ENCODE measurements around the gene BAHCC1. TPM values are rescaled to one million over a fixed set of nuclear protein-coding genes. Genes with fewer than 3 reads are reported as not detected.

BAHCC1 gene
- total RNA-seq, 1 experiment from 2014 or later, result 3.1 TPM

DNA sequence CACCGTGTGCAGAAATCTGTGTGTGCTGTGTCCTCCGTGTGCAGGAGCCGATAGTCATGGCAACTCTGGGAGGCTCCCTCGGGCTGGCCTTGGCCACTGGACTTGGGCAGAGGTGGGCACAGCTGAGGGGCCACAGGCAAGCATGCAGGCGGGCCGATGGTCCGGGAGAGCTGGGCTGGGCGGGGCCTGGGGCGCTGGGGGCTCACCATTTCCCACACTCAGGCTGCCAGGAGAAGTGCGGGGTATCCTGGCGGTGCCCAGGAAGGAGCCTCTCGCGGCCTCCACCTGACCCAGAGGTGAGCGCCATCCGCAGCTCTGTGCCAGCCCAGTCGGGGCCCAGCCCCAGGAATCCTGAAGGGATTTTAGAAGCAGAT, 28.4 kb downstream of the BAHCC1 start:
- H3K23ac ChIP-seq (ENCODE audit: insufficient read length, low read depth, low read length), result no peak overlapping the region
- H2BK120ac ChIP-seq (ENCODE audit: low read depth, low read length, poor library complexity, severe bottlenecking), result no peak overlapping the region
- H2BK20ac ChIP-seq (ENCODE audit: low read depth, low read length, poor library complexity, severe bottlenecking), result no peak overlapping the region
- Mint-ChIP-seq H3K9me3 (no peaks in the 10 kb centered on the region), H3K27me3 (ENCODE audit: low read depth) (no peaks in the 10 kb centered on the region; the same call in 1 of the 2 replicates), H3K4me3 (no peak overlapping the region), H3K27ac (no peak overlapping the region), H3K36me3 (ENCODE audit: insufficient read depth in 1 of 3, low read depth in 3 of 3) (no peaks in the 10 kb centered on the region), H3K4me1 (peaks cover 0 to 7% of the 10 kb centered on the region in 2 experiments; a peak in 2 of 4 replicates)
- no peaks in the 10 kb centered on the region for H3K9me3 ChIP-seq (ENCODE audit: control insufficient read depth, low read depth, low read length)
- H2BK12ac ChIP-seq (ENCODE audit: insufficient read length, low read depth, low read length), result no peak overlapping the region
- H3K23me2 ChIP-seq (ENCODE audit: insufficient read length, low read depth, low read length, poor library complexity, severe bottlenecking), result peaks cover 4% of the 10 kb centered on the region
- H3K27ac ChIP-seq (ENCODE audit: insufficient read length, low read depth, low read length), result no peak overlapping the region
- WGBS (ENCODE audit: extremely low coverage, insufficient read length, low lambda C conversion rate), result no CpG with 5 or more reads among the region's 16 CpGs
- H3K79me1 ChIP-seq (ENCODE audit: insufficient read depth, low read depth, low read length, poor library complexity, severe bottlenecking), result no peaks in the 10 kb centered on the region
- H3K56ac ChIP-seq (ENCODE audit: insufficient read length, low read depth, low read length), result no peak overlapping the region
- H2BK15ac ChIP-seq (ENCODE audit: low read depth, low read length), result no peak overlapping the region
- H4K5ac ChIP-seq (ENCODE audit: insufficient read length, low read depth, low read length), result no peak overlapping the region
- no peak for DNase-seq
- H3K27me3 ChIP-seq (ENCODE audit: insufficient read depth, low read length), result no peaks in the 10 kb centered on the region
- H3K79me2 ChIP-seq (ENCODE audit: insufficient read depth, low read length), result no peaks in the 10 kb centered on the region
- H2AK5ac ChIP-seq (ENCODE audit: insufficient read length, low read length), result no peak overlapping the region
- H3K4me1 ChIP-seq (ENCODE audit: insufficient read depth, low read length), result no peaks in the 10 kb centered on the region
- H3K4ac ChIP-seq (ENCODE audit: low read depth, low read length), result no peak overlapping the region
- H3T11ph ChIP-seq (ENCODE audit: low read length), result no peak overlapping the region
- H4K91ac ChIP-seq (ENCODE audit: insufficient read length, low read depth, low read length), result no peak overlapping the region
- no peak overlapping the region for H3K14ac ChIP-seq (ENCODE audit: insufficient read depth, low read length)
- H3K4me2 ChIP-seq (ENCODE audit: insufficient read depth, insufficient read length, low read length), result no peak overlapping the region
- no peak overlapping the region for H3K9ac ChIP-seq (ENCODE audit: extremely low read depth, insufficient read length, low read length)
- H4K20me1 ChIP-seq (ENCODE audit: control insufficient read depth, insufficient read depth, insufficient read length), result no peaks in the 10 kb centered on the region
- TF ChIP-seq, protein P1, sequence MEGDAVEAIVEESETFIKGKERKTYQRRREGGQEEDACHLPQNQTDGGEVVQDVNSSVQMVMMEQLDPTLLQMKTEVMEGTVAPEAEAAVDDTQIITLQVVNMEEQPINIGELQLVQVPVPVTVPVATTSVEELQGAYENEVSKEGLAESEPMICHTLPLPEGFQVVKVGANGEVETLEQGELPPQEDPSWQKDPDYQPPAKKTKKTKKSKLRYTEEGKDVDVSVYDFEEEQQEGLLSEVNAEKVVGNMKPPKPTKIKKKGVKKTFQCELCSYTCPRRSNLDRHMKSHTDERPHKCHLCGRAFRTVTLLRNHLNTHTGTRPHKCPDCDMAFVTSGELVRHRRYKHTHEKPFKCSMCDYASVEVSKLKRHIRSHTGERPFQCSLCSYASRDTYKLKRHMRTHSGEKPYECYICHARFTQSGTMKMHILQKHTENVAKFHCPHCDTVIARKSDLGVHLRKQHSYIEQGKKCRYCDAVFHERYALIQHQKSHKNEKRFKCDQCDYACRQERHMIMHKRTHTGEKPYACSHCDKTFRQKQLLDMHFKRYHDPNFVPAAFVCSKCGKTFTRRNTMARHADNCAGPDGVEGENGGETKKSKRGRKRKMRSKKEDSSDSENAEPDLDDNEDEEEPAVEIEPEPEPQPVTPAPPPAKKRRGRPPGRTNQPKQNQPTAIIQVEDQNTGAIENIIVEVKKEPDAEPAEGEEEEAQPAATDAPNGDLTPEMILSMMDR (conservative IDR thresholded peaks at IDR 0.05), result no peak
- no peak overlapping the region for H2AFZ ChIP-seq (ENCODE audit: low read length)
- H4K8ac ChIP-seq (replicated peaks; ENCODE audit: insufficient read length, low read depth, low read length), result no peak overlapping the region
- H2BK5ac ChIP-seq (ENCODE audit: insufficient read length, low read length), result no peak overlapping the region
- no peak overlapping the region for H3K18ac ChIP-seq (ENCODE audit: insufficient read length, low read depth, low read length)
